NB4 (cell line): ENCODE results near the gene ZZZ3.

Source experiments
- POLR2A ChIP-seq: IDR thresholded peaks from 2 replicates; pipeline ENCODE4 v1.6.1; 2011; ENCODE audit warnings: mild to moderate bottlenecking; ENCODE audit not compliant: insufficient read length; ENCODE audit errors: extremely low read depth
- TF ChIP-seq, protein P1 (sequence below): IDR thresholded peaks from 2 replicates; pipeline ENCODE4 v1.6.1; 2011; ENCODE audit warnings: low read depth, low read length
- TF ChIP-seq, protein P2 (sequence below): IDR thresholded peaks from one replicate; pipeline ENCODE4 v1.5.1; 2012; ENCODE audit warnings: low read depth, low read length

- TF ChIP-seq, protein P1, sequence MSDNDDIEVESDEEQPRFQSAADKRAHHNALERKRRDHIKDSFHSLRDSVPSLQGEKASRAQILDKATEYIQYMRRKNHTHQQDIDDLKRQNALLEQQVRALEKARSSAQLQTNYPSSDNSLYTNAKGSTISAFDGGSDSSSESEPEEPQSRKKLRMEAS, result no peak
- TF ChIP-seq POLR2A, result no peak
- TF ChIP-seq, protein P2, sequence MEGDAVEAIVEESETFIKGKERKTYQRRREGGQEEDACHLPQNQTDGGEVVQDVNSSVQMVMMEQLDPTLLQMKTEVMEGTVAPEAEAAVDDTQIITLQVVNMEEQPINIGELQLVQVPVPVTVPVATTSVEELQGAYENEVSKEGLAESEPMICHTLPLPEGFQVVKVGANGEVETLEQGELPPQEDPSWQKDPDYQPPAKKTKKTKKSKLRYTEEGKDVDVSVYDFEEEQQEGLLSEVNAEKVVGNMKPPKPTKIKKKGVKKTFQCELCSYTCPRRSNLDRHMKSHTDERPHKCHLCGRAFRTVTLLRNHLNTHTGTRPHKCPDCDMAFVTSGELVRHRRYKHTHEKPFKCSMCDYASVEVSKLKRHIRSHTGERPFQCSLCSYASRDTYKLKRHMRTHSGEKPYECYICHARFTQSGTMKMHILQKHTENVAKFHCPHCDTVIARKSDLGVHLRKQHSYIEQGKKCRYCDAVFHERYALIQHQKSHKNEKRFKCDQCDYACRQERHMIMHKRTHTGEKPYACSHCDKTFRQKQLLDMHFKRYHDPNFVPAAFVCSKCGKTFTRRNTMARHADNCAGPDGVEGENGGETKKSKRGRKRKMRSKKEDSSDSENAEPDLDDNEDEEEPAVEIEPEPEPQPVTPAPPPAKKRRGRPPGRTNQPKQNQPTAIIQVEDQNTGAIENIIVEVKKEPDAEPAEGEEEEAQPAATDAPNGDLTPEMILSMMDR, result no peak
These were observed 10.1 kb downstream of the ZZZ3 start for GRCh38 chr1:77672374-77672773.
